ENCODE data around the gene OPA1.

OPA1 gene

GRCh38 chr3:193656878-193657282 is 63.9 kb downstream of the OPA1 start:
- no peak for DNase-seq

DNA sequence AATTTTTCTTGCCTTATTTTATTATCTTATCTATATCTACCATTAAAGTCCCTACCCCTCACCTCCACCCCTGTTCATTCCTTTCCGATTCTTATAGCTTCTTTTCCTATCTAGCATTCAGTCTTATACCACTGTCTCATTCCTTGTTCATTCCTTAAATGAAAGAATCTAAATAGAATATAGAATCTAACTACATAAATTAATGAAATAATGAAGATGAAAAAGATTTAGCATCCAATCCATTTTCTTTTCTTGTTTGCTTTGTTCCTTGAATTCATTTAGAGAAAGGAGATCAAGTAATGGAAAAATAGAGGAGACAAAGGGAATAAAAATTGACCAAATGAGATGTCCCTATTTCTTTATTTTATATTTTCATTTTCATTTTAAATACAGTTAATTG is 67.2 kb downstream of the OPA1 start:
- DNase-seq, result no peak

GRCh38 chr3:193660698-193661411 is 67.8 kb downstream of the OPA1 start:
- no peak for DNase-seq

DNA sequence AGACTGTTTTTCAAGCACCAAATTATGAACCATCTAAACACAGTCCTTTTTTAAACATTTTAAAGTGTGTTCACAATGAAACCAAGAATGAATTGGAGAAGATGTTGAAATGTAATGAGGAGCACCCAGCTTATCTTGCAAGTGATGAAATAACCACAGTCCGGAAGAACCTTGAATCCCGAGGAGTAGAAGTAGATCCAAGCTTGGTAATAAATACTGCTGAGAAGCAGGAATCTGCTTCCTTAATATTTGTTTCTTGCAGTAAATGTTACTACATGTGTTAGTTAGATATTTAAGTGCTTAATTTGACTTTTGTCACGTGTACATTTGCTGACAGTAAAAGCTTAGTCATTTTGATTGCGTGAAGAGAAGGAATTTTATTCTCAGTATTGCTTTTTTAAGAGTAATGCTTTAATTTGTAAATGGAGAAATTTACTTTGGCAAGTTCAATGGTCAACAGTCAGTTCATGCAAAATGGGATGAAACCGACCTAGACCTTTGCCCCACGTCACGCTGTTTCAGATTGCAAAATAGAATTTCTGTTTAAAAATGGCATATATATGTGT is 69.8 kb downstream of the OPA1 start:
- no peak for DNase-seq

- no peak for DNase-seq
Measured at GRCh38 chr3:193665370-193665989, 72.5 kb downstream of the OPA1 start.

- DNase-seq, result no peak
Measured at GRCh38 chr3:193673845-193674244, 80.8 kb downstream of the OPA1 start.

DNA sequence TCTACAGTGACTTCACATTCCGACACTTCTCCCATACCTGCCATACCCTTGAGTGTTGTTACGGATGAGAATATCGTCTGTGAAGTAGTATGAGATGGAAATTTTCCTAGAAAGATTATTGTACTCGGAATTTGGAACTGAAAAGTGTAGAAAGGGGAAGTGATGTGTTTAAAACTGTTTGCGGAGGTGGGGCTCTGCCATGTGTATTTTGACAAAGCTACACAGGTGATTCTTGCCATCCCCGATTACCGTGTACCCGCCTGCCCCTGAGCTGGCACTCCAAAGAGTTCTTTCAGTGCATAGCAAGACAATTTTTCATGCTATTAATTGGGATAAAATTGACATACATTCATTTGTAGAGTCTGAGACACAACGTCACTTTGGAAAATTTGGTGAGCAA is 81.7 kb downstream of the OPA1 start:
- DNase-seq, result no peak

- DNase-seq, result no peak
Measured at GRCh38 chr3:193677734-193678133, 84.7 kb downstream of the OPA1 start.

DNA sequence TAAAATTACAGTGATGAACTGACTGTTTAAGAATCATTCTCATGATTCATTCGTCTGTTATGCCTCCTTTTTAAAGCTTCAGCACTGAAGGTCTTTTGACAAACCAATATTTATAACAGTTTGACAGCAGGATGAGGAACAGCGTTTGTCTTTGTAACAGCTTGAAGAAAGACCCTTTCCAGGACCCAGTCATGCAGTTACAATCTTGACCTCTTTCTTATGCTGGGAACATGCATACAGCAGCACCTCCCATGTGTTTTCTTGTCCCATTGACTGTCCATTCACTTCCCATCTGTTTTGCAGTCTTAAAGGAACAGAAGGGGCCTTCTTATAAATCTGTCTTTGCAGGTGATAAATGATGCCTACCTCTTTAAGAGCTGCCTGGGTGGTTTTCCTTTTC is 87.2 kb downstream of the OPA1 start:
- no peak for DNase-seq

- no peak for DNase-seq
Measured at GRCh38 chr3:193681631-193682030, 88.6 kb downstream of the OPA1 start.

- DNase-seq, result no peak
Measured at GRCh38 chr3:193686665-193687483, 93.9 kb downstream of the OPA1 start.

DNA sequence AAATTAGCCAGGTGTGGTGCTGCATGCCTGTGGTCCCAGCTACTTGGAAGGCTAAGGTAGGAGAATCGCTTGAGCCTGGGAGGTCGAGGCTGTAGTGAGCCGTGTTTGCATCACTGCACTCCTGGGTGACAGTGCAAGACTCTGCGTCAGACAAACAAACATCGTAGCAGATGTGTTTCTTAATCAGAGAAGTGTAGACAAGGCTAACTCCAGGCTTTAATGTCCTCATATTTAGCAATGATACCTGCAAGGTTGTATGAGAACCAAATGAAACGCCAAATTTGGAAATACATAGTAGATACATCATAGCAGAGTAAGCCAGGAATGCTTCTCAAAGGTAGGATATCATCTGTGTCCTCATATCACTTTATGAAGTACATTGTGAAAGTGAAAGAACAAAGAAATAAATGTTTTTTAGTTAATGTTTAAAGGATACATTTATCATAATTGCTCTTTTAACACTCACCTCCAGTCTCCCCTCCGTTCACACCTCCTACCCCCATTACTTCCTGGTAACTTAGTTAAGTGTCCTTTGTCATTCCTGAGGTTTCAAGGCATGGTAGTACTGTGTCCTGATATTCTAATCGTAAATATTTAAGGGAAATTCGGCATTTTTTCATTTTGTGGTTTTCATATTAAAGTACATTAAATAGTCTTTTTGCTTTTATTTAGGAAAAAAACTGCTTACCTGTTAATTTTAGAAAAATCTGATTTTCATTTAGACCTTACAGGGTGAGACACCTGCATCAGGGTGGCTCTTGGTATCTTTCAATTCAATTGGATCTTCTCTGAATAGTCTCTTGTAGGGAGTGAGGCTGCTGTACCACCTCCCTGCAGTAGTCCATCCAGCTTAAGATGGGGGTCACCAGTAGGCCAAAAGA is 96.1 kb downstream of the OPA1 start:
- DNase-seq, result no peak

DNA sequence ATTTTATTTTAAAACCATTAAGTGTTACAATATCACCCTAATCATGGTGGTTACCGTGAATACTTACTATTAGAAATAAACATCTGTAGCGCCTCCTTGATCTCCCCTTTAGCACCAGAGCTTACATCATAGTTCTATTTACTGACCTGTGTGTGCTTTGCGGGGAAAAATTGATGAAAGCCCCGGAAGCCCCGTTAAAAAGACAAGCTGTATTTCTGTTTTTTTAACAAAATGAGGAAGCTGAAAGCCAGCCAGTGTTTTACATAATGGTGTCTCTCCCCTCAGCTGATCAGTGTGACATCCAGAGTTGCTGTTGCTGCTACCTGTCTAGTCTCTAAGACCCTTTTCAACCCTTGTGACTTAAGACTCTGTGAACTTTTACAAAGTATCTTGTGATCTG is 100.8 kb downstream of the OPA1 start:
- DNase-seq, result no peak

GRCh38 chr3:193701953-193702635 is 109.1 kb downstream of the OPA1 start:
- DNase-seq, result no peak

GRCh38 chr3:193702967-193703366 is 110.0 kb downstream of the OPA1 start:
- no peak for DNase-seq

DNA sequence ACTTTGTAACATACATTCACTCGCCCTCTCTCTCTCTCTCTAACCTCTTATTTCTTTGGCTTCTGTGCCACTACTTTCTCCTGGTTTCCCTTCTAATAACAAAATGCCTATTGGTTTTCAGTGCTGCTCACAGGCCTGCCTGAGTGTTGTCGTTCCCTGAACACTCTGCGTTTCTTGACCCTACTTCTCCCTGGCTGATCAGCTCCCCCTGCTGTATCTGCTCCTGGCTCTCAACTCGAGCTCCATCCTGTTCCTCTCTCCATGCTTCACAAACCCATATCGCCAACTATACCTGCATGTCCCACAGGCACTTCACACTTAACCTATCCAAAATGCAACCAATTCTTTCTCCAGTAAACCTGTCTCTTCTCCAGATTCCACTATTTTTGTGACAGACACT is 111.4 kb downstream of the OPA1 start:
- DNase-seq, result no peak

- DNase-seq, result no peak
Measured at GRCh38 chr3:193708270-193708669, 115.3 kb downstream of the OPA1 start.

DNA sequence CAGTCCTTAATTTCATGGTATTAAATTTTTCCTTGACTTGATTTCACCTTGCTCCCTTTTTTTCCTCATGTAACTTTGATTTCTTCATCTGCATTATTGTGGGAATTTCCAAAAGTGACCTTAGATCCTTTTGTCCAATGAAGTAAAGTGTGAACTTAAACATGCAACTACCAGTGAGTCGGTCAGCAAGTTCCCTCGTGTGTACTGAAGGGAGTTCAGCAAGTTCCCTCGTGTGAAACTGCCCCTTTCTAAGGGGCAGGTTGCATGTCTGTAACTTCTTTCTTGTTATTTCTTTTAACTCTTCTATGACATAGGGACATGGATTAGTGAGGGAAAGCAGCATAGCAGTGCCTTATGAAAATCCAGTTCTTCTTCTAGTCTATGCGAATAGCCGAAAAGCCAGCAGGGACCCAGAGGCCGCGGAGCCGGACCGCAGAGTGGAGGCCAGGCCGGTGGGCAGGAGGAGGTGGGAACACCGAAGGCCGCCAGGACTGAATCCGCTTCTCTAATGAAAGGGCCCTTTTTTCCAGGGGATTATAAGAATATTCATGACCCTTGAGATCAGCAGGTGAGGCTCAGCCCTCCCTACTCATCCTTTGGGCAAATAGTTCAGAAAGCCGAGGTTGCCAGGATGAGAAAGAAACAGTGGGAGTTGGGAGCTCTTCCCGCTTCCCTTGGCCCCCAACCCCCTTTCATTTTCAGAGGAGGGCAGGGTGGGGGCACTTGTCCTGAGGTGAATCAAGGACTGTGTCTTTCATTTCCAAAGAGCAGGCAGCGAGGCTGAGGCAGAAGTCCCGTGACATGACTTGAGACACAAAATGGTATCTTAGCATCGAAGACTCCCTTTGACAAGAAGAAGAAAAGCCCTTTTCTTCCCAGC is 117.5 kb downstream of the OPA1 start:
- no peak for DNase-seq

GRCh38 chr3:193711166-193711485 is 118.1 kb downstream of the OPA1 start:
- DNase-seq, result no peak

DNA sequence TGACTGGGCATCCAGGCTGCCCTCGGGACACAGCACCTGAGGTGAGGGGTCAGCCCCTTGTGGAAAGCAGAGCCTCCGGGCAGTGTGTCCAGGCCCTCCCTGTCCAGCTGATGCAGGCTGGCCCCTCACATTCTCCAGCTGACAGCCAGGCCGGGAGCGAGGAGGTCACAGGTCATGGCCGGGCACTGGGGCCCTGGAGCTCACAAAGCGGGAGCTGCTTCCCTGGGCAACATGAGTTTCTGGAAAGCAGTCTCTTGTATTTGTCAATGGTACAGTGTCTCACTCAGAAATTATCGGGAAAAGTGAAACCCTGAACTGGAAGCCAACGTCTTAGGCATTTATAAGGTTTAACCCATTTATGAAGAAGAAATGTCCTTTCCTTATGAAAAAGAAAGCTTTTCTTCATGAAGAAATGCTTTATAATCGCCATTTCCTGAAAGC is 118.5 kb downstream of the OPA1 start:
- no peak for DNase-seq

GRCh38 chr3:193711964-193712598 is 119.1 kb downstream of the OPA1 start:
- DNase-seq, result no peak

All from cortex of kidney (tissue), 1 donor.